ENCODE results near the gene ABLIM2. TPM values are rescaled to one million over a fixed set of nuclear protein-coding genes. Genes with fewer than 3 reads are reported as not detected.

Gene ABLIM2
- total RNA-seq, 4 donors from 2014 or later, result 5.9 to 20.0 (median 8.6) TPM

DNA sequence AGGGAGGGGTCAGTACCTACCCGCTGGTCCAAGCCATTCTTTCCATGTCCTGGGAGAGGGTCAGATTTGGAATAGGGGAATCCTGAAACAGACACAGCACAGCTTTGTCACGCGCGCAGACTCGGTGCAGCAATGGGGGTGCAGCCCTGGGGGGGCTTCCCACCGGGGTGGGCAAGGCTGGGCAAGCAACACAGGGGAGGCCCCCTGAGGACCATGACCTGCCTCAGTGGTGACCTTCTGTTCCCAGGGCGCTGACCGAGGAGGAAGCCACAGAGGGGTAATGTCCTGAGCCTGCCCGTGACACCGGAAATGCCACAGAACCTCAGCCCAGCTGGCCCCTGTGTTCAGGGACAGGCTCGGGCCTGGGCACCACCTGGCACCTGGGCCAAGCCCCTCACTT lies 165.8 kb downstream of the ABLIM2 start:
- TF ChIP-seq, protein P1, sequence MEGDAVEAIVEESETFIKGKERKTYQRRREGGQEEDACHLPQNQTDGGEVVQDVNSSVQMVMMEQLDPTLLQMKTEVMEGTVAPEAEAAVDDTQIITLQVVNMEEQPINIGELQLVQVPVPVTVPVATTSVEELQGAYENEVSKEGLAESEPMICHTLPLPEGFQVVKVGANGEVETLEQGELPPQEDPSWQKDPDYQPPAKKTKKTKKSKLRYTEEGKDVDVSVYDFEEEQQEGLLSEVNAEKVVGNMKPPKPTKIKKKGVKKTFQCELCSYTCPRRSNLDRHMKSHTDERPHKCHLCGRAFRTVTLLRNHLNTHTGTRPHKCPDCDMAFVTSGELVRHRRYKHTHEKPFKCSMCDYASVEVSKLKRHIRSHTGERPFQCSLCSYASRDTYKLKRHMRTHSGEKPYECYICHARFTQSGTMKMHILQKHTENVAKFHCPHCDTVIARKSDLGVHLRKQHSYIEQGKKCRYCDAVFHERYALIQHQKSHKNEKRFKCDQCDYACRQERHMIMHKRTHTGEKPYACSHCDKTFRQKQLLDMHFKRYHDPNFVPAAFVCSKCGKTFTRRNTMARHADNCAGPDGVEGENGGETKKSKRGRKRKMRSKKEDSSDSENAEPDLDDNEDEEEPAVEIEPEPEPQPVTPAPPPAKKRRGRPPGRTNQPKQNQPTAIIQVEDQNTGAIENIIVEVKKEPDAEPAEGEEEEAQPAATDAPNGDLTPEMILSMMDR (IDR thresholded peaks at IDR 0.05; ENCODE audit: low read depth), result no peak

- TF ChIP-seq, protein P1 (IDR thresholded peaks at IDR 0.05; ENCODE audit: low read depth), result no peak
Measured at GRCh38 chr4:7990807-7991459, 167.7 kb downstream of the ABLIM2 start.

- TF ChIP-seq, protein P1 (IDR thresholded peaks at IDR 0.05; ENCODE audit: low read depth), result no peak
Measured at GRCh38 chr4:7989654-7990053, 169.0 kb downstream of the ABLIM2 start.

DNA sequence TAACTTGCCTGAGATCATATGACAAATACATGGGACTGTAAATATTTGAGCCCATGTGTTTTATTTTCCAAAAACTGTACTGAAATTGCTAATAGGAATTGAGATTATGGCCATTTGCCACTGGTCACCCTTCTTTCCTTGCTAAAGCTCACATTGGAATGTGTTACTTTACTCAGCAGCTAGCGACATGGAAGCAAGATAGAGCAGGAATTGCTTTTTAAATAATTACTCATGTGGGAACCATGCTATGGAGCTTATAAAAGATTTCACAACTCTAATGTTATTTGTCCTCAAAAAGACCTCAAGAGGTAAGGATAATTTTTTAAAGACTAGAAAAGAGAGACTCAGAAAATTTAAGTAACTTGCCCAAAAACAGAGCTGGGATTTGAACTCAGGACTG lies 170.2 kb downstream of the ABLIM2 start:
- TF ChIP-seq, protein P1 (IDR thresholded peaks at IDR 0.05; ENCODE audit: low read depth), result no peak

GRCh38 chr4:7987148-7987989 lies 171.2 kb downstream of the ABLIM2 start:
- TF ChIP-seq, protein P1 (IDR thresholded peaks at IDR 0.05; ENCODE audit: low read depth), result no peak

- TF ChIP-seq, protein P1 (IDR thresholded peaks at IDR 0.05; ENCODE audit: low read depth), result no peak
Measured at GRCh38 chr4:7985891-7986441, 172.6 kb downstream of the ABLIM2 start.

- TF ChIP-seq, protein P1 (IDR thresholded peaks at IDR 0.05; ENCODE audit: low read depth), result no peak
Measured at GRCh38 chr4:7985072-7985471, 173.5 kb downstream of the ABLIM2 start.
